Glomerular visceral epithelial cell (primary cell): ENCODE results near the gene CTTNBP2.

Experiments used
- DNase-seq: peaks from one replicate; pipeline ENCODE4 v3.0.0-alpha.2; 2016; ENCODE audit errors: extremely low spot score

The CTTNBP2 gene

DNA sequence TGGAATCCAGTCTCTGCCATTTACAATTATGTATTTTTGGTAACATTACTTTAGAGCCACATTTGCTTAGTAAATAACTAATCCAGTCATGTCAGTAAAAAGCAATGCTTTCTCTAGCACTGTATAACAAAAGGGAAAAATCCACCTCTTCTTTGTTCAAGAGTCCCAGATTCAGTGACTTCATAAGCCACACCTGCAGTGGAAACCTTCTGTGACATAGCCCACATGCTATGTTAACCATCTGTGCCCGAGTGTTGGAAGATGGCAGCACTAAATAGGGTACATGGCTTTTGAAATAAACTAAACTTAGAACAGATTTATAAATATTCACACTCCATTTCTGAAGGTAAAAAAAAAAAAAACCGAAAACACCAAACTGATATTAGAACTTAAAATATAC is 83.0 kb downstream of the CTTNBP2 start:
- DNase-seq = no peak

GRCh38 chr7:117785431-117785830 is 87.8 kb downstream of the CTTNBP2 start:
- no peak for DNase-seq

DNA sequence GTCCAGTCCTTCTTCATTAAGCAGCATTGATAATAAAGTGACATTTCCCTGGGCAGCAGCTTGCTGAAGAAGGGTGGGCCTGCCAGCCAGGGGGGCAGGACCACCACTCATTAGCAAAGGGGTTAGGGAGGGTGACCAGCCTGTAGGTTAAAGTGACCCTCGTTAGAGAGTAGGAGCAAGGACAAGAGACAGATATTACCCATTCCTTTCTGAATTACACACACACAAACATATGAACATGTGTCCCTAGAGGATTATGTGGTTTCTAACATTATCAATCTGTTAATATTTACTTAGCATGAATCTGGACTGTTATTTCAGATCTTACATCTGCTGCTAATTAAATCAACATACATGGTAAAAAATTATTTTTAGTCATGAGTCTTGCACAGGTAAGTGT is 88.9 kb downstream of the CTTNBP2 start:
- no peak for DNase-seq

GRCh38 chr7:117782761-117783160 is 90.5 kb downstream of the CTTNBP2 start:
- DNase-seq = no peak

DNA sequence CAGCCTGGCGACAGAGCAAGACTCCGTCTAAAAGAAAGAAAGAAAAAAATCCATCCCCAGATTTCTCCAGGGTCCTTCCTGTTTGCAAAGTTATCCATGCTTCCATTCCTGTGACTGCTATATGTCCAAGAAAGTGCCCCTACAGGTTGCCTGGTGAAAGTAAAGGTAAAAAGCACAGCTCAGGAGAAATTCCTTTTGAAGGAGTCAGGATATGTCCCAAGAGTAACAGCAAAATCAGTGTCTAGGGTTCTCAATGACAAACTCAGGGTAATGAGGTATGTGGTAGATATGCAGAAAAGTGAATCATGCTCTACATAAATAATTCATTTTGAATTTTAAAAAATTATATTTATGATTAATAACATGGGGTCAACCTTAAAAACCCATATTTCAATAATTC is 91.5 kb downstream of the CTTNBP2 start:
- no peak for DNase-seq

- no peak for DNase-seq
Measured at GRCh38 chr7:117780832-117781231, 92.4 kb downstream of the CTTNBP2 start.

- DNase-seq = peak; percentile 25
Measured at GRCh38 chr7:117777335-117778142, 95.7 kb downstream of the CTTNBP2 start.

GRCh38 chr7:117776224-117776623 is 97.0 kb downstream of the CTTNBP2 start:
- no peak for DNase-seq

GRCh38 chr7:117775801-117776200 is 97.4 kb downstream of the CTTNBP2 start:
- no peak for DNase-seq

DNA sequence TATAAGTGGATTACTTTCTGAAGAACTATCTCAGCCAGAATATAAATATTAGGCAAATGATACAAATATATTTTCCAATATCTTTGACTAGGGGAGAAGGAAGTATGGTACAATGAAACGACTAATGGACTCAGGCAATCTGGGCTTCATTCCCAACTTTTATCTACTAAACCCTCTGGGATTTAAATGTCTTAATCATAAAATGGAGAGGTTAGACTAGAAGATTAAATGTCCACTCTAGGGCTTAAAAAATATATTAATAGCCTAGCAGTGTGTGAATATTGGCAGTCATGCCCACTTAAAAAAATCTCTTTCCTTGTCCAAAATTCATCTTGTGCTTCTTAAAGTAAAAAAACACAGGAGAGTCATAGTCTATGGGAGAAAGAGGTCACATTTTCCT is 98.3 kb downstream of the CTTNBP2 start:
- DNase-seq = no peak

DNA sequence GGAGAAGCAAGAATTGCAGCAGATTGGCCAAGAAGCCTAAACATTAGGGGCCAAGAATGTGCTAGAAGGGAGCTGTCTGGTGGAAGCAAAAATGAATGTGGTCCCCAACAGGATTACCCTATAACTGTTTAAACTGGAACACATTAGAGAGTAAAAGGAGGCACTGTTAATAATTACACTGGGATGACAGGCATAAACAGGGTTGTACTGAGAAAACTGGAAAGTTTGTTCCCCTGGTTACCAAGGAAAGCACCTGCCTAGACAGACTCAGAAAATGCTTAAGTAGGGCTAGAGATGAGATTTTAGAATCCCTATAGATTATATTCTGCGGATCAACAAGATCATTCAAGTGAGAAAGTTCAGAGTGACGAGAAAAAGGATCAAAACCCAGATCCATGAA is 100.8 kb downstream of the CTTNBP2 start:
- DNase-seq = peak; percentile 5

GRCh38 chr7:117771756-117772155 is 101.5 kb downstream of the CTTNBP2 start:
- no peak for DNase-seq

DNA sequence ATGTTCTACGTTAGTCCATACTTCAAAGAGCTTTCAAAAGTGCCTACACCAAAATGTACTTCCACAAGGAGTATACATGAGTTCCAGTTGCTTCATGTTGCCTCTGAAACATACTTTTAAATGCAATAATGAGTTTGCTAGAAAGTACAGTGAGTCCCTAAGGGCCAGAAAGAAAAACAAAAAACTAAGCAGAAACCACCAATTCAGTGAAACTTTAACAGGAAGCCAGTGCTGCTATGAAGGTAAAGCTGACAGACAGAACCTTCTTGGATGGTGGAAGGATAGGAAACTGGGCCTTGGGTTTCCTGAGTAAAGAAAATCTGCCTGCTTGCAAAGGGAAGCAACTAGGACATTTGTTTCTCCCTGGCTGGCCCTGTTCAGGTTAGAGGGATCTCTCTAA is 104.2 kb downstream of the CTTNBP2 start:
- DNase-seq = no peak

- no peak for DNase-seq
Measured at GRCh38 chr7:117767951-117768350, 105.3 kb downstream of the CTTNBP2 start.

- no peak for DNase-seq
Measured at GRCh38 chr7:117766913-117767312, 106.3 kb downstream of the CTTNBP2 start.

GRCh38 chr7:117764031-117764430 is 109.2 kb downstream of the CTTNBP2 start:
- no peak for DNase-seq

DNA sequence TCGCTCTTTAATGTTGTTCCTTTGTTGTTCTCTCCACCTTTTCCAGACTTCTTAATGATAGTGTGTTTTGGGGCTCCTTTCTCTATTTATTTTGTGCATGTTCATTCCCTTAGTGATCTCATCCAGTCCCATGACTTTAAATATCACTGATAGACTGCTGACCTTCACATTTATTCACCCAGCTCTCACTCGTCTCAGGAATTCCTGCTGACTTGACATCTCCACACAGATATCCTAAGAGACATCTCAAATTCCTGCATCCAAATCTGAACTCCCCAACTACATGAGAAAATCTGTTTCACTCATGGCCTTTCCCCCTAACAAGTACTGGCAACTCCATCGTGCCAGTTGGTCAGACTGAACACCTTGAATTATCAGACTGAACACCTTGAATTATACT is 111.2 kb downstream of the CTTNBP2 start:
- DNase-seq = no peak

DNA sequence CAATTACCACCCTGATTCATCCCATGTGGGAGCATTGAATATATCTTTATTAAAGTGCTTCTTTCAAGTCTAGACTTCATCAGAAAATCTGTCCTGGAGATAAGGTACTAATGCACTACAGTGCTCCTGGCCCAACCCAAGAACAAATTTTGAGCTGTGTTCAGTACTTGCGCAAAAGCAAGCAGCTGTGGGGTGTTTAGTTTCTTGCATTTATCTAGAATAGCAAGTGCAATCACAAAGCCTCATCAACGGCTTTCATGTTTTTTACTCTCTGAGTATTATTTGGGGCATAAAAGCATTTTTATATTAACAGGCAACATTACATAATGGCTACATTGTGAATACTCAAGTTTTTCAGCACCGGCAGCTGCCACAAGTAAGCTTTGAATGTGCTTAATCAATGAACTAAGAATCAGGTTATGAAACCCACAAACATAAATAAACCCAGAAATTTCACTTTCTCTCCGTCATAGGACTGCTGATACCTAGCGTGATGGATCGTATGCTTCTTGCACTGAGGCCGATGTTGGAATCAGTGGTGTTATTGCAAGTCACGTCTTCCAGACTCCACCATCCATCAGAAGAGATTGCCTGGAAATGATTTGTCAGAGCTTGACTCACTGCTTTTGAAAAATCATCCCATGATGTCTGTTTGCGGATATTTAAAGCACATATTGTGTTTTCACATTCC is 113.1 kb downstream of the CTTNBP2 start:
- no peak for DNase-seq

DNA sequence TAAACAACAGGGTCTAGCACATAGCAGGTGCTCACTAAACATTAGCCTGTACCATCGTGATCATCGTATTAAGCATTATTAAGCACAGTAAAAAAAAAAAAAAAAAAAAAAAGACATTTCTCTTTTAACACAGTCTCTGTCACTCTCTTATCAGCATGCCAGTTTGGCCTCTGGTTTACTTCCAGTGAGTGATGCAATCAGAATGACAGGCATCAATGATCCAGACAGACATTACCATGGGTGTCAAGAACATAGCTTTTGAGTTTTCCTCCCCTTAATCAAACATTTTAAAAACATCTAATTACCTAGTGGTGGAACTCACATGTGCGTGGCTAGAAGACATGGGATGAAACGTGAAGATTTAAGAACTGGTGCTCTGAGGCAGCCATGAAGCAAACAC is 115.8 kb downstream of the CTTNBP2 start:
- no peak for DNase-seq

GRCh38 chr7:117756586-117757085 is 116.6 kb downstream of the CTTNBP2 start:
- DNase-seq = no peak

DNA sequence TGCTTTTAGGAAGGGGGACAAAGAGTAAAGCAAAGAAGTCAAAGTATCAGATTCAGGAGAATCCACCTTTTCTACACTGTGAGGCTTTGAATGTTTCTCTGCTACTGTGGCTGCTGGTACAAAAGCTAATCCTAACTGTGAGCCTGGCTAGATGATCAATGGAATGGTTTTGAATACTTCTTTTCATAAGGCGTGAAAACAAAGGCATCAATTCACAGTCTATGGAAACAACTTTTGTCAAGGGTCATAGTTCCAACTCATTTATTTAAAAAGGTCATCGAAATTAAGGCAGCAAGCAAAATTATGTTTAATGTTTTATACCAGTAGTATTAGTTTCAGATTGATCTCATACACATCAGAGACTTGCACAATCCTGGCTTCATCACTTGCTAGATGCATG is 118.1 kb downstream of the CTTNBP2 start:
- DNase-seq = no peak

GRCh38 chr7:117751775-117752174 is 121.5 kb downstream of the CTTNBP2 start:
- no peak for DNase-seq
